ENCODE results near the gene PSMA5. TPM values are rescaled to one million over a fixed set of nuclear protein-coding genes. Genes with fewer than 3 reads are reported as not detected.
"Not testable (repeated sequence)": the region's sequence is repeated elsewhere in the genome, so short reads cannot be mapped to it uniquely, and the experiment has no call there.

PSMA5 gene
- total RNA-seq, 2 experiments from 2014 or later: 170 to 189 TPM

- no peak for DNase-seq
- Mint-ChIP-seq H3K4me1 (no peaks in the 10 kb centered on the region), H3K27me3 (peaks cover 52% of the 10 kb centered on the region), H3K4me3 (no peak overlapping the region), H3K9me3 (peaks cover 18% of the 10 kb centered on the region), H3K27ac (no peak overlapping the region), H3K36me3 (ENCODE audit: low read depth) (peaks cover 2% of the 10 kb centered on the region)
- ChIA-PET POLR2A (no interaction called here), CTCF (no interaction called here)
Measured at GRCh38 chr1:109454497-109455133, 28.4 kb upstream of the PSMA5 start.

- H3K9me3 Mint-ChIP-seq: no peaks in the 10 kb centered on the region
- CTCF ChIA-PET: interaction anchor here (0.6 kb wide), 1 partner anchor 49 kb away, joined by 3 read pairs; no protein-coding TSS in a partner anchor
- DNase-seq: no peak
- H3K27me3 Mint-ChIP-seq: peaks cover 32% of the 10 kb centered on the region
- H3K4me1 Mint-ChIP-seq: no peaks in the 10 kb centered on the region
- H3K4me3 Mint-ChIP-seq: no peak overlapping the region
- no peaks in the 10 kb centered on the region for H3K36me3 Mint-ChIP-seq (ENCODE audit: low read depth)
- POLR2A ChIA-PET: no interaction called here
- H3K27ac Mint-ChIP-seq: no peak overlapping the region
Measured at GRCh38 chr1:109447524-109447923, 21.3 kb upstream of the PSMA5 start.

- POLR2A ChIA-PET; H3K4me1 Mint-ChIP-seq; CTCF ChIA-PET; H3K27ac Mint-ChIP-seq; H3K4me3 Mint-ChIP-seq; H3K9me3 Mint-ChIP-seq; DNase-seq; H3K36me3 Mint-ChIP-seq (ENCODE audit: low read depth): not testable (repeated sequence)
- H3K27me3 Mint-ChIP-seq: peaks cover 30% of the 10 kb centered on the region
Measured at GRCh38 chr1:109445949-109446695, 19.9 kb upstream of the PSMA5 start.

GRCh38 chr1:109444346-109444745 lies 18.1 kb upstream of the PSMA5 start:
- no peak for DNase-seq
- H3K4me3 Mint-ChIP-seq: no peak overlapping the region
- ChIA-PET CTCF (no interaction called here), POLR2A (no interaction called here)
- no peaks in the 10 kb centered on the region for H3K9me3 Mint-ChIP-seq
- peaks cover 18% of the 10 kb centered on the region for H3K27me3 Mint-ChIP-seq
- H3K36me3 Mint-ChIP-seq (ENCODE audit: low read depth): no peaks in the 10 kb centered on the region
- H3K27ac Mint-ChIP-seq: no peak overlapping the region
- H3K4me1 Mint-ChIP-seq: no peaks in the 10 kb centered on the region

- H3K27me3 Mint-ChIP-seq: peaks cover 18% of the 10 kb centered on the region
Measured at GRCh38 chr1:109443476-109443875, 17.2 kb upstream of the PSMA5 start.

GRCh38 chr1:109441069-109441468 lies 14.8 kb upstream of the PSMA5 start:
- CTCF ChIA-PET: no interaction called here
- Mint-ChIP-seq H3K27ac (no peak overlapping the region), H3K36me3 (ENCODE audit: low read depth) (no peaks in the 10 kb centered on the region), H3K9me3 (no peaks in the 10 kb centered on the region), H3K4me3 (no peak overlapping the region), H3K27me3 (peaks cover 11% of the 10 kb centered on the region), H3K4me1 (no peaks in the 10 kb centered on the region)
- DNase-seq: no peak
- POLR2A ChIA-PET: no interaction called here

More at GRCh38 chr1:109443476-109443875, 17.2 kb upstream of the PSMA5 start:
- H3K36me3 Mint-ChIP-seq (ENCODE audit: low read depth): no peaks in the 10 kb centered on the region
- ChIA-PET POLR2A (no interaction called here), CTCF (no interaction called here)
- no peak overlapping the region for H3K27ac Mint-ChIP-seq
- H3K4me1 Mint-ChIP-seq: no peaks in the 10 kb centered on the region
- DNase-seq: no peak
- H3K4me3 Mint-ChIP-seq: no peak overlapping the region
- H3K9me3 Mint-ChIP-seq: no peaks in the 10 kb centered on the region

- no peak overlapping the region for H3K27ac Mint-ChIP-seq
- H3K27me3 Mint-ChIP-seq: no peaks in the 10 kb centered on the region
- no peaks in the 10 kb centered on the region for H3K9me3 Mint-ChIP-seq
- H3K4me1 Mint-ChIP-seq: no peaks in the 10 kb centered on the region
- CTCF ChIA-PET: no interaction called here
- H3K4me3 Mint-ChIP-seq: no peak overlapping the region
- H3K36me3 Mint-ChIP-seq (ENCODE audit: low read depth): no peaks in the 10 kb centered on the region
- POLR2A ChIA-PET: no interaction called here
- DNase-seq: no peak
Measured at GRCh38 chr1:109438798-109439297, 12.6 kb upstream of the PSMA5 start.

GRCh38 chr1:109434484-109434883 lies 8.2 kb upstream of the PSMA5 start:
- Mint-ChIP-seq H3K9me3 (no peaks in the 10 kb centered on the region), H3K27me3 (peaks cover 4% of the 10 kb centered on the region), H3K36me3 (ENCODE audit: low read depth) (no peaks in the 10 kb centered on the region), H3K4me1 (no peaks in the 10 kb centered on the region), H3K27ac (no peak overlapping the region), H3K4me3 (no peak overlapping the region)
- DNase-seq: no peak
- ChIA-PET POLR2A (no interaction called here), CTCF (no interaction called here)

GRCh38 chr1:109433322-109433721 lies 7.1 kb upstream of the PSMA5 start:
- Mint-ChIP-seq H3K4me3 (no peak overlapping the region), H3K9me3 (no peaks in the 10 kb centered on the region), H3K36me3 (ENCODE audit: low read depth) (no peaks in the 10 kb centered on the region), H3K27me3 (peaks cover 4% of the 10 kb centered on the region), H3K27ac (no peak overlapping the region), H3K4me1 (peaks cover 1% of the 10 kb centered on the region)
- ChIA-PET POLR2A (no interaction called here), CTCF (no interaction called here)
- no peak for DNase-seq

GRCh38 chr1:109432336-109432735 lies 6.1 kb upstream of the PSMA5 start:
- H3K4me1 Mint-ChIP-seq: peaks cover 6% of the 10 kb centered on the region
- ChIA-PET CTCF (no interaction called here), POLR2A (no interaction called here)

GRCh38 chr1:109427171-109427467 lies 871 bp upstream of the PSMA5 start:
- Mint-ChIP-seq H3K27ac (peak overlapping the region; percentile 99), H3K27me3 (no peaks in the 10 kb centered on the region), H3K36me3 (ENCODE audit: low read depth) (peaks cover 24% of the 10 kb centered on the region), H3K4me3 (peak overlapping the region; percentile 96), H3K4me1 (peaks cover 32% of the 10 kb centered on the region), H3K9me3 (no peaks in the 10 kb centered on the region)
- DNase-seq: no peak
- POLR2A ChIA-PET: interaction anchor here (0.6 to 4.9 kb wide), 16 partner anchors 9 to 327 kb away, joined by 3 to 78 read pairs (median 14); partner anchors contain the start of genes ATXN7L2, CYB561D1, GNAI3 and PSRC1
- CTCF ChIA-PET: interaction anchor here (0.5 to 3.6 kb wide), 3 partner anchors 64 to 141 kb away, joined by 3 to 35 read pairs (median 5); no protein-coding TSS in a partner anchor

More at GRCh38 chr1:109432336-109432735, 6.1 kb upstream of the PSMA5 start:
- H3K27ac Mint-ChIP-seq: no peak overlapping the region
- DNase-seq: no peak
- no peaks in the 10 kb centered on the region for H3K9me3 Mint-ChIP-seq
- H3K4me3 Mint-ChIP-seq: no peak overlapping the region
- H3K36me3 Mint-ChIP-seq (ENCODE audit: low read depth): no peaks in the 10 kb centered on the region
- H3K27me3 Mint-ChIP-seq: peaks cover 4% of the 10 kb centered on the region

GRCh38 chr1:109425391-109426280 lies 612 bp downstream of the PSMA5 start:
- no peaks in the 10 kb centered on the region for H3K27me3 Mint-ChIP-seq
- peak overlapping the region; percentile 96 for H3K4me3 Mint-ChIP-seq
- peak overlapping the region; percentile 99 for H3K27ac Mint-ChIP-seq
- POLR2A ChIA-PET: interaction anchor here (0.7 to 4.9 kb wide), 40 partner anchors 9 to 1448 kb away, joined by 3 to 78 read pairs (median 5); partner anchors contain the start of genes AMIGO1, AMPD2, ATXN7L2 and CD53
- H3K9me3 Mint-ChIP-seq: no peaks in the 10 kb centered on the region
- CTCF ChIA-PET: interaction anchor here (1.0 to 3.6 kb wide), 12 partner anchors 27 to 604 kb away, joined by 3 to 35 read pairs (median 4); partner anchors contain the start of genes ATXN7L2 and CYB561D1
- peaks cover 39% of the 10 kb centered on the region for H3K36me3 Mint-ChIP-seq (ENCODE audit: low read depth)
- DNase-seq: peak; percentile 74
- H3K4me1 Mint-ChIP-seq: peaks cover 35% of the 10 kb centered on the region

- CTCF ChIA-PET: interaction anchor here (1.0 to 1.4 kb wide), 2 partner anchors 109 to 160 kb away, joined by 3 read pairs; no protein-coding TSS in a partner anchor
- POLR2A ChIA-PET: interaction anchor here (3.8 to 4.9 kb wide), 3 partner anchors 18 to 141 kb away, joined by 14 to 78 read pairs (median 27); partner anchors contain the start of genes ATXN7L2 and PSRC1
- H3K4me1 Mint-ChIP-seq: peaks cover 40% of the 10 kb centered on the region
- no peak overlapping the region for H3K27ac Mint-ChIP-seq
- no peaks in the 10 kb centered on the region for H3K27me3 Mint-ChIP-seq
- peaks cover 50% of the 10 kb centered on the region for H3K36me3 Mint-ChIP-seq (ENCODE audit: low read depth)
- no peak for DNase-seq
- H3K9me3 Mint-ChIP-seq: no peaks in the 10 kb centered on the region
- no peak overlapping the region for H3K4me3 Mint-ChIP-seq
Measured at GRCh38 chr1:109423498-109423897, 2.8 kb downstream of the PSMA5 start.

Measured in activated CD4-positive, alpha-beta memory T cell treated with anti-CD3 and anti-CD28 coated beads, Interleukin-2, amount 10 ng/mL, durations not matched to agents 7 days and 5 days (primary cell).